ENCODE measurements around the gene COQ8B.

Gene COQ8B

GRCh38 chr19:40690050-40690692, 26.5 kb downstream of the COQ8B start, which contains the start of gene NUMBL:
Gene NUMBL, minus strand, starts transcription at chr19:40690651. Its CDS starts 168 bp downstream, at chr19:40690483.
- DNase-seq: no peak

DNA sequence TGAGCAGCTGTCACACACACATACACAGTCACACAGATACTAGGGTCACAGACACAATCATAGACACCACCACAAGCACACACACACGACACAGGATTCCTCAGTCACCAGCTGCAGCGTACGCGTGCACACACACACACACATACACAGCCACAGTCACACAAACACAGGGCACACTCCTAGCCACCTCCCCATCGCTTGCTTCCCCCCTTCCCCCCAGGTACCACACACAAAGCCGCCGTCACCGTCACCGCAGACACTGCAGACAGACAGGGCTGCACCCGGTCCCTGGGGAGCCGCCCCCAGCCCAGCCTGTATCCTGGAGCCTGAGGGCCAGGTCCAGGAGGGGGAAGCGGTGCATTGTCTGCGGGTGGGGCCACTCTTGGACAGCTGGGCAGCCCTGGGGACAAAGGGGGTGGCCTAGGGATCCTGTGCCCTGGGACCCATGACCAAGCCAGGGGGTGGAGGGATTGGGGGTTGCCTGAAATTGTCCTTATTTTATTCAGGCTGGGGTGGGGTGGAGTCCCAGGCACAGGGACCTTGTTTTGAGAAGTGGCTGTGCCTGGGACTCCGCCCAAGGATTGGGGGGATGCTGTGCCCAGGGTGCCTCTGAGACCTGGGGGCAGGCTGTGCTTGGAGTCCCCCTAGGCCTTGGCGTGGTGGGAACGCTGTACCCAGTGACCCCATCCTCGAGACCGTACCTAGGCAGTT, 27.2 kb downstream of the COQ8B start:
- no peak for DNase-seq

DNA sequence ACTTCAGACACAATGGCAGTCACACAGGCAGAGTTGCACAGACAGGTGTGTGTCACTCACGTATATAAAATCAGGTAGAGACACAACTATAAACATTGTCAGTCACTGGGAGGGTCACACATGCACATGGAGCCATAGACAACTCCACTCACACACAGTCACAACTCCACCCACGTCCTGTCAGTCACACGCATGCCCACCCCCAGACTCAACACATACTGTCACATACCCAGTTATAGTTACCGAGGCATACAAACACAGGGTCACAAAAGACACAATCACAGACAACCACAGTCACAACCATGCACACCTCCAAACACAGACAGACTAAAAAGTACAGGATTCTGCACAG, 27.7 kb downstream of the COQ8B start:
- no peak for DNase-seq

DNA sequence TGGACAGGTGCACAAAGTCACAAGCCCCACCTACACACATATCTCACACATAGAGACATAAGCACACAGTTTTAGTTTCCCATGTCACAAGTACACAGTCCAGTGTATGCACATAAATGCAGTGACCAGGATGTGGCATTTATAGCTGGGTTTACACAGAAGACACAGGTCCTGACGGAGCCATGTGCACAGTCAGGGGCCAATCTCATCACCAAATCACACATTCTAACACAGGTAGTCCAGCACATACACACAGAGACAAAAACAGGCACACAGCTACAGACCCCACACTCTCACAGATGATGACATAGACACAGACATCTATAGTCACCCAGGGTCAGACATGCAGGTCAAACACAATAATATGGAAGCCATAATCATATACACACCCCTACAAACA, 28.4 kb downstream of the COQ8B start:
- no peak for DNase-seq

GRCh38 chr19:40687525-40688016, 29.1 kb downstream of the COQ8B start:
- DNase-seq: no peak

DNA sequence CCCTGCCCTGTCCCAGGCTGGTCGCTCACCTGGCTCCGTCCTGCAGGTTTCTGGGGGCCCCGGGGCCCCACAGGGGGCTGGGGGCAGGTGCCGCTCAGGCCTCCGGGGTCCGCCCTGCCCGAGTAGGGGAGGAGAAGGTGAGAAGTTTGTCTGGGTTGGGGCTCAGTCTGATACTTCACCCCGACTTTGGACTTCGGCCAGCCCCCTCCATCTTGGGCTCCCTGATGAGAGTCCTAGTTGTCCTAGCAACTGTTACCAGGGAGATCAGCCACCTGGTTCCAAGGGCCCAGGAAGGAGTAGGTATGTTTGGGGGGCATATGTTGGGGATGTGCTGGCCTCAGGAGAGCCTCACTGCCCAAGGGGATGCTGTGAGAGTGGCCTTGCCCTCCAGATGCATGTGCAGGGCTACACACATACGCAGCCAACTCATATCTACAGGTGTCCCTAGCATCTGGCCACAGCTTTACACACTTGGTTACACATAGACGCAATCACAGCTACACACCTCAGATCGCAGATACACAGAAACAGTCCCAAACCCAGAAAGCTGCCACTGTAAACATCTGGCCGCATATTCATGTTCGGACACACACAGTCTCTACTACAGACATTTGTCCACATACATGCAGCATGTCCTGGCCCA, 29.7 kb downstream of the COQ8B start:
- DNase-seq: no peak

DNA sequence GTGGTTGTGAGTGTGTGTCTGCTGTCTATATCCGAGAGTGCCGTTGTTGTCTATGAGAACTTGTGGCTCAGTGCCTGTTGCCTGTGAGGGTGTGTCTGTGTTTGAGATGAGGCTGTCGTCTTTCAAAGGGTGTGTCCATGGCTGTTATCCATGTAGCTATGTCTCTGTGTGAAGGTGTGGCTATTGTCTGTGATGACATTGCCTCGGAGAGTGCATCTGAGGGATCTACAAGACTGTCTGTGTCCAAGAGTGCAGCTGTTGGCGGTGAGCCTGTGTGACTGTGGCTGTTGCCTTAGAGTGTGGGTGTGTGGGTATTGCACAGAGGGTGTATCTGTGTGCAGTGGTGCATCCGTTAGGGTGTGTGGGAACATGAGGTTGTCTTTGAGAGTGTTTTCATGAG, 31.1 kb downstream of the COQ8B start:
- no peak for DNase-seq

GRCh38 chr19:40685016-40685526, 31.6 kb downstream of the COQ8B start:
- DNase-seq: no peak

- no peak for DNase-seq
These were observed 32.4 kb downstream of the COQ8B start for GRCh38 chr19:40684280-40684679.

GRCh38 chr19:40683437-40683836, 33.2 kb downstream of the COQ8B start:
- no peak for DNase-seq

GRCh38 chr19:40682431-40682964, 34.2 kb downstream of the COQ8B start:
- no peak for DNase-seq

- DNase-seq: no peak
These were observed 35.6 kb downstream of the COQ8B start for GRCh38 chr19:40681039-40681438.

DNA sequence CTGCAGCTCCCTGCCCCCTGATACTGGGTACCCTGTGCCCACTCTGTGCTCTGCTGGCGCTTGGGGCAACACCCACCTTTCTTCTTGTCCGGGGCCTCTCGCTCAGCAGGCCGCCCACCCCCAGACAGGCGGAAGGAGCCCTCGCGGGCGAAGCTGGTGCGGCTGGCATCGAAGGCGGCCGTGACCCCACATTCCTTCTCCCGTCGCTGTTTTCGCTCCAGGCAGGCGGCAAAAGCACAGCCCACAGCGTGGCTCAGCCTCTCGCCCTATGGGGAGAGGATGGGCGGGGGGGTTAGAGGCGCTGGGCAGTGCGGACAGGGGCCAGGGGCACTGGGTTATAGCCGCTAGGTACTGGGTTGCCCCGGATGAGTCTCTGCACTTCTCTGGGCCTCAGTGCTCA, 39.5 kb downstream of the COQ8B start:
- no peak for DNase-seq

DNA sequence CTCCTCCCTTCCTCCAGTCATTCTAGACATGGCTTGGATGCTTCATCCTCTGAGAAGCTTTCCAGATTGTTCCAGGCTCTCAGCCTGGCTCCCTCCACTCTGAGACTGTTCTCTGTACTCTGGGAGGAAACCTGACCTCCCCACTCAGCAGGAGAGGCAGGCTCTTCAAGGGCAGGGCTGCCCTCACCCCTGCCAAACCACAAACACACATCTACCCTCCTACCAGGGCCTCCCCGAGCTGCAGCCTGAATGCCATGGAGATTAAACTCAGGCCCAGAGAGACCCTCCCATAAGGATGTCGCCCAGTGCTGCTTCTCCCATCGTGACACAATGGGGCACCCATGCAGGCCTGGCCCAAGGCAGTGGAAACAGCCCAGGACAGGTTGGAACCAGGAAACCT, 42.4 kb downstream of the COQ8B start:
- DNase-seq: no peak

GRCh38 chr19:40673397-40673796, 43.3 kb downstream of the COQ8B start:
- no peak for DNase-seq

DNA sequence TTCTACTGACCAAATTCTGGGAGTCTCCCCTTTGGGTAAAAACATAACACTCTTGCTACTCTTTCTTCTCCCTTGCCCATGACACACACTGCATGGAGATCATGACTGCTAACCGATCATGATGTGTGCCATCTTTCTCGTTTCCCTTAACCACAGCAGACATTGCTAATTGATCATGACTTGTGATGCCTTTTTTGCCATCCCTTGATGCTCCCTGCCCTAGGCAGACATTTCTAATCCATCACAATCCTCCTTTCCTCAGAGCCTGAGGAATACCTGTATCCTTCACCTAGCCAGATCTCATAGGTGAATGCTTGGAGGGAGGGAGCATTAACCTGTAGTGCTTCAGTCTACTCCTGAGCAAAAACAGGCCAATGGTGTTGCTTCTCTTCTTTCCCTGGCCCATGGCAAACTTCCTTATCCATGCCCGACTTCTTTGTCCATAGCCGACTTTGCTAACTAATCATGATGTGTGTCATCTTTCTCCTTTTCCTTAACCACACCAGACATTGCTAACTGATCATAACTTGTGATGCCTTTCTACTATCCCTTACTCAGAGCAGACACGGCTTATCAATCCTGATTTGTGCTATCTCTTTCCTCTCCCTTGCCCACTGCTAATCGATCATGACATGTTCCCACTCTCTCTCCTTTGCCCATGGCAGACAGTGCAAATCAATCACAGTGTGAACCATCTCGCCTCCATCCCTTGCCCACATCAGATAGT, 44.0 kb downstream of the COQ8B start:
- DNase-seq: no peak

- DNase-seq: no peak
These were observed 44.6 kb downstream of the COQ8B start for GRCh38 chr19:40672038-40672437.

- no peak for DNase-seq
These were observed 45.3 kb downstream of the COQ8B start for GRCh38 chr19:40671404-40671803.

DNA sequence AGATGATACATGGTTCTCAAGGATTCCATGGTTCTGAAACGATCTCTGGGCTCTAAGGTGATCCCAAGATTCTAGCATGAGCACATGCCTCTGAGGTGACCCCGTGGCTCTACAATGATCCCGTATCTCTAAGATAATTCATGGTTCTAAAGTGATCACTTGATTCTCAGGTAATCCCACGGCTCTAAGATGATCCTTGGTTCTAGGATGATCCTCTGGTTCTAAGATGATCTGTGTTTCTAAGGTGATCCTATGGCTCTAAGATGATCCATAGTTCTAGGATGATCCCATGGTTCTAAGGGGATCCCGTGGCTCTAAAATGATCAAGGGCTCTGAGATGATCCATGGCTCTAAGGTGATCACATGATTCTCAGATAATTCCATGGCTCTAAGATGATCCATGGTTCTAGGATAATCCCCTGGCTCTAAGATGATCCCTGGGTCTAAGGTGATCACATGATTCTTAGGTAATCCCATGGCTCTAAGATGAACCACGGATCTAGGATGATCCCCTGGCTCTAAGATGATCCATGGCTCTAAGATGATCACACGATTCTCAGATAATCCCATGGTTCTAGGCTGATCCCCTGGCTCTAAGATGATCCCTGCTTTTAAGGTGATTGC, 47.6 kb downstream of the COQ8B start:
- DNase-seq: no peak

GRCh38 chr19:40667602-40668001, 49.1 kb downstream of the COQ8B start:
- DNase-seq: no peak

- no peak for DNase-seq
These were observed 49.8 kb downstream of the COQ8B start for GRCh38 chr19:40666803-40667438.

All from activated CD8-positive, alpha-beta memory T cell treated with anti-CD3 and anti-CD28 coated beads, Interleukin-2, amount 50 U/mL, for 48 hours (primary cell).